Karpas-422 (cell line): Measurements from ENCODE around the gene RREB1. TPM values are rescaled to one million over a fixed set of nuclear protein-coding genes. Genes with fewer than 3 reads are reported as not detected.

Experiments
- DNase-seq: peaks from one replicate; pipeline ENCODE4 v3.0.0-alpha.2; 2015
- H2AFZ ChIP-seq: fragments of 200-600 bp; sonication (generic); 2 replicates; pipeline ENCODE4 v1.6.1; 2014; ENCODE audit warnings: antibody characterized with exemption, low read length, mixed read lengths
- H3K27ac ChIP-seq: fragments of 200-600 bp; sonication (generic); 2 replicates; pipeline ENCODE4 v1.5.1; 2014; ENCODE audit warnings: mild to moderate bottlenecking, low read length, moderate library complexity
- H3K27me3 ChIP-seq: fragments of 200-600 bp; sonication (generic); 2 replicates; pipeline ENCODE4 v1.6.1; 2014; ENCODE audit warnings: low read length, mixed read lengths
- H3K36me3 ChIP-seq: fragments of 200-600 bp; sonication (generic); 2 replicates; pipeline ENCODE4 v1.6.1; 2014; ENCODE audit warnings: low read length, mixed read lengths; ENCODE audit not compliant: insufficient read depth
- H3K4me1 ChIP-seq: fragments of 200-600 bp; sonication (generic); 2 replicates; pipeline ENCODE4 v1.6.1; 2014; ENCODE audit warnings: mild to moderate bottlenecking, low read length, mixed read lengths
- H3K4me2 ChIP-seq: fragments of 200-600 bp; sonication (generic); 2 replicates; pipeline ENCODE4 v1.6.1; 2014; ENCODE audit warnings: low read length, low read depth, mild to moderate bottlenecking; ENCODE audit not compliant: poor library complexity, severe bottlenecking
- H3K4me3 ChIP-seq: fragments of 200-600 bp; sonication (generic); 2 replicates; pipeline ENCODE4 v1.5.1; 2014; ENCODE audit warnings: mild to moderate bottlenecking, antibody characterized with exemption, low read length, mixed read lengths
- H3K79me2 ChIP-seq: fragments of 200-600 bp; sonication (generic); 2 replicates; pipeline ENCODE4 v1.6.1; 2014; ENCODE audit warnings: mild to moderate bottlenecking, low read length, mixed read lengths
- H3K9ac ChIP-seq: fragments of 200-600 bp; sonication (generic); 2 replicates; pipeline ENCODE4 v1.6.0; 2014; ENCODE audit warnings: low read length
- H3K9me2 ChIP-seq: fragments of 200-600 bp; sonication (generic), shearing (Covaris generic); replicated peaks from 2 replicates; pipeline ENCODE4 v1.6.0; 2014; ENCODE audit warnings: mild to moderate bottlenecking, low read length, moderate library complexity; ENCODE audit not compliant: insufficient read depth
- H3K9me3 ChIP-seq: fragments of 300-700, 200-600 bp; sonication (generic); 2 replicates; pipeline ENCODE4 v1.6.1; 2014; ENCODE audit warnings: low read length, mixed read lengths
- H4K20me1 ChIP-seq: fragments of 200-600 bp; sonication (generic); 2 replicates; pipeline ENCODE4 v1.6.1; 2014; ENCODE audit warnings: mild to moderate bottlenecking, antibody characterized with exemption, low read length, low read depth; ENCODE audit not compliant: insufficient read depth
- total RNA-seq: library from RNA; depleted of rRNA; stranded (reverse); fragments of >200 nt; shearing (Covaris generic); gene quantifications from 2 replicates; pipeline ENCODE4 v1.2.3, GENCODE V29; 2014; ENCODE audit warnings: low replicate concordance

The RREB1 gene
- total RNA-seq, 1 experiment from 2014 or later = 5.0 TPM

DNA sequence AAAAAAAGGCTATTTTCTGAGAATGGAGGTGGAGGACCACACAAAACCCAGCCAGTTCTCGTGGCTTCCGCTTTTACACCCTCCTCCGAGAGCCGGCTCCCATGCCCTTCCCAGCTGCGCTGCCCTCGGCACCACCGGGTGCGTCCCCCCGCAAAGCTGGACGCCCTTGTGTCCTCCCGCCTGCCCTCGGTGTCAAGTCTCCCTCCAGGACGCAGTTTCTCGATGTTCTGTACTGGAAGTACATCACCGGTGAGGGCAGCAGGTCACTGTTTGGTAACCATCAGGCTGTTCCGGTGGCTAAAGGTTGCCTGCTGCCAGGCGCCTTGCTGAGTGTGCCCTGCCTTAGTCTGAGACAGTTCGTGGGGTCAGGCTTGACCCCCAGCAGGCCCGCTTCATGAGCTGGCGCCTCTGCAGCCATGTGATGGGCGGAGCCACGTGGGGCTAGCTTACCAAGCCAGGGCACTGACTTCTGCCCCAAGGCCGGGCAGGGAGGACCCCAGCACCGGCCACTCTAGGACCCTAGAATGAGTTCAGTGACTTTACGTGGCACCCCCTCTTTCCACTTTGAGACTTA, 34.6 kb downstream of the RREB1 start:
- Histone ChIP-seq H3K27me3 (no peaks in the 10 kb centered on the region), H2AFZ (no peak overlapping the region), H3K27ac (no peak overlapping the region), H3K36me3 (no peaks in the 10 kb centered on the region), H3K9ac (no peak overlapping the region), H3K4me1 (peaks cover 30% of the 10 kb centered on the region), H3K9me3 (no peaks in the 10 kb centered on the region), H4K20me1 (peaks cover 59% of the 10 kb centered on the region), H3K4me3 (no peak overlapping the region), H3K4me2 (no peak overlapping the region), H3K79me2 (no peaks in the 10 kb centered on the region), H3K9me2 (no peaks in the 10 kb centered on the region)
- DNase-seq = no peak

DNA sequence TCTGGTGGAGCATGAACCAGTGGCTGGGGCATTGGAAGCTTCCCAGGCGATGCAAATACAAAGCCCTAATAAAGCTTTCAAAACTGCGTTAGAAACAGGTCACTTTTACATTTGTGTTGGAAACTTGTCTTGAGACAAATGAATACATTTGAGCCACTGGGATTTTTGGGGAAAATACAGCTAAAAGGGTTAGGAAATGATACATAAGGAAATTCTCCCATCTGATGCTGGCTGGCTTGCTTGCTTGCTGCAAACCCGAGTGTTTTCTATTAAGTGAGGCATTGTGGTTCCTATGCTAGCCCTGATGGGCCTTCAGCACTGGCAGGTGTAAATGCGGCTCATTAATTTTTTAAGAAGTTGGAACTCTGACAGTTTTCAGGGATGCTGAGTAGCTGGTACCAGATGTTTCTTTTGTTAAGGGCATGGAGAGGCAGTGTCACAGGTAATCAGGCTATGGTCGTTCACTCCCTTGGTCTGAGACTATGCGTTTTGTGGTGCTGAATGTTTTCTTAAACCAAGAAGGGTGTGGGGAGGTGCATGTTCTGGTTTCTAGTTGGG, 35.2 kb downstream of the RREB1 start:
- peaks cover 25% of the 10 kb centered on the region for H3K4me1 ChIP-seq
- H4K20me1 ChIP-seq = peaks cover 66% of the 10 kb centered on the region
- H3K4me3 ChIP-seq = no peak overlapping the region
- no peak overlapping the region for H3K27ac ChIP-seq
- H3K4me2 ChIP-seq = no peak overlapping the region
- H3K9me3 ChIP-seq = no peaks in the 10 kb centered on the region
- no peak overlapping the region for H3K9ac ChIP-seq
- H3K9me2 ChIP-seq = no peaks in the 10 kb centered on the region
- no peaks in the 10 kb centered on the region for H3K36me3 ChIP-seq
- no peaks in the 10 kb centered on the region for H3K27me3 ChIP-seq
- DNase-seq = no peak
- H3K79me2 ChIP-seq = no peaks in the 10 kb centered on the region
- H2AFZ ChIP-seq = no peak overlapping the region

DNA sequence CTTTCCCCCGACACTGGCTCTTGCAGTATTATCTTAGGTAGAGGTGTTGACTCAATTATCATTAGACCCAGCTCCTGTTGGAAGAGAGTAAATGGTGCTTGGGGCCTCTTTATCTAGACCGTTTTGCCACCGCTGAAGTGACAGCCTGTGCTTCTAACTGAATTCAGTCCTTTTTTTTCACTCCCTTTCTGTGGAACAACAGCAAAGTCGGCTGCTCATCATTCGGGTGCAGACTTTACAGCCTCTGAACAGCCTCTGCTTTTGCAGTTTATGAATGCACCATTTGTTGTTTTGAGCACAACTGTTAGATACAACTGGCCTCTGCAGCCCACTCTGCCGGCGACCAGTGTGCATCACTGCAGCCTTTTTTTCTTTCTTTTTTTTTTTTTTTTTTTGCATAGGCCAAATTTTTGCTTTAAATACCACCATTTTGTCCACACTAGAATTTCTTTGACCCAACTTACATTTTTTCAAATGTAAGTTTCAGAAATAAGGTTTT, 35.8 kb downstream of the RREB1 start:
- H3K4me1 ChIP-seq = peaks cover 25% of the 10 kb centered on the region
- H3K27ac ChIP-seq = no peak overlapping the region
- peaks cover 70% of the 10 kb centered on the region for H4K20me1 ChIP-seq

DNA sequence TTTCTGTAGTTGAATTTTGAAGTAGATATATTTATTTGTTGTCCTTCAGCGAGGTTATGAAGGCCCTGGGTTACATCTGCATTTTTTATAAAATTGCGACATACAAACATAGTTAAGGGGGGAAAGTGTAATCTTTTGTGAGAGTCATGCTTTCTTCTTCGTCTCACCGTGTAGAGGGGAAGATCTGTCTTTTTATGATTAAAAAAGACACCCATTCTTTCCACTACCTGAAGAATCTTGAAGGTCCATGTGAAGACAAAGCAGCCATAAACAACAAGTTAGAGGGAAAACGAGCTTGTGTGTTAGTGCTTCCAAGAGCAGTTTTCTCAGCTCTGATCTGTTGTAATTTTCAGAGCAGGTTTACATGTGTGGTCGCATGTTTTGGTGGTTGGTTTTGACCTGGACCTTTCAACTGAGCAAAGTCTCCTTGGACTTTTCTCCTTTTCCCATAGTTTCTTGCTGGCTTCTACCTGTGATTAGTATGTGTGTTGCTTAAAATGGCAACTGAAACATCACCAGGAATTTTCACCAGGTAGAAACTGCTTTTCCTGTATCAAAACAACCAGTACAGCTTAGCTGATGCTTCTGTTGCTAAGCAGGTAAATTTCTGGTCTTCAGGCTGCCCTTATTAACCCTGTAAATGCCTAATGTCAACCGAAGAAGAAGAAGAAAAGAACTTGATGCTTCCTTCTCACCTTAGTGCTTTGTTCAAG, 37.3 kb downstream of the RREB1 start:
- Histone ChIP-seq H2AFZ (no peak overlapping the region), H3K79me2 (no peaks in the 10 kb centered on the region), H3K36me3 (no peaks in the 10 kb centered on the region), H3K4me3 (no peak overlapping the region), H3K27ac (no peak overlapping the region), H3K4me2 (no peak overlapping the region), H3K9me2 (no peaks in the 10 kb centered on the region), H3K27me3 (no peaks in the 10 kb centered on the region), H3K4me1 (peaks cover 25% of the 10 kb centered on the region), H3K9ac (no peak overlapping the region), H4K20me1 (peaks cover 61% of the 10 kb centered on the region), H3K9me3 (no peaks in the 10 kb centered on the region)
- DNase-seq = no peak

More for the DNA sequence above, 35.8 kb downstream of the RREB1 start:
- Histone ChIP-seq H3K36me3 (no peaks in the 10 kb centered on the region), H3K9me3 (no peaks in the 10 kb centered on the region), H3K9ac (no peak overlapping the region), H3K4me2 (no peak overlapping the region), H3K79me2 (no peaks in the 10 kb centered on the region), H3K27me3 (no peaks in the 10 kb centered on the region), H2AFZ (no peak overlapping the region), H3K4me3 (no peak overlapping the region), H3K9me2 (no peaks in the 10 kb centered on the region)
- no peak for DNase-seq

DNA sequence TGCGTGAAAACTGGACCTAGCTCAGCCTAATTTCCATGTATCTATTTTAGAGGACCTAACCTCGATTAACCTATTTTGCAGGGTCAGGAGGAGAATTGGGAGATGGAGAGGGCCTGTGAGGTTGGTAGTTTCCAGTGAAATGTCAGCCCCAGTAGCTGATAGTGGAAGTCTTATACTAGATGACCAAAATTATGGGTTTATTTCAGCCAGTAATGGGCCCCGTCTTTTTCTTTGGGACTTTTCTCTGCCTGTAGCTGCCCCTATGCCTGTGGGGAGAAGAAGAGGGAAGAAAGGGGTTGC, 37.8 kb downstream of the RREB1 start:
- H3K4me1 ChIP-seq = peaks cover 20% of the 10 kb centered on the region
- H3K9me3 ChIP-seq = no peaks in the 10 kb centered on the region
- H3K4me3 ChIP-seq = no peak overlapping the region
- no peaks in the 10 kb centered on the region for H3K36me3 ChIP-seq
- H3K79me2 ChIP-seq = no peaks in the 10 kb centered on the region
- peaks cover 58% of the 10 kb centered on the region for H4K20me1 ChIP-seq
- H3K27me3 ChIP-seq = no peaks in the 10 kb centered on the region
- DNase-seq = no peak
- no peak overlapping the region for H3K27ac ChIP-seq
- H3K9ac ChIP-seq = no peak overlapping the region
- no peak overlapping the region for H2AFZ ChIP-seq
- no peak overlapping the region for H3K4me2 ChIP-seq
- H3K9me2 ChIP-seq = no peaks in the 10 kb centered on the region

DNA sequence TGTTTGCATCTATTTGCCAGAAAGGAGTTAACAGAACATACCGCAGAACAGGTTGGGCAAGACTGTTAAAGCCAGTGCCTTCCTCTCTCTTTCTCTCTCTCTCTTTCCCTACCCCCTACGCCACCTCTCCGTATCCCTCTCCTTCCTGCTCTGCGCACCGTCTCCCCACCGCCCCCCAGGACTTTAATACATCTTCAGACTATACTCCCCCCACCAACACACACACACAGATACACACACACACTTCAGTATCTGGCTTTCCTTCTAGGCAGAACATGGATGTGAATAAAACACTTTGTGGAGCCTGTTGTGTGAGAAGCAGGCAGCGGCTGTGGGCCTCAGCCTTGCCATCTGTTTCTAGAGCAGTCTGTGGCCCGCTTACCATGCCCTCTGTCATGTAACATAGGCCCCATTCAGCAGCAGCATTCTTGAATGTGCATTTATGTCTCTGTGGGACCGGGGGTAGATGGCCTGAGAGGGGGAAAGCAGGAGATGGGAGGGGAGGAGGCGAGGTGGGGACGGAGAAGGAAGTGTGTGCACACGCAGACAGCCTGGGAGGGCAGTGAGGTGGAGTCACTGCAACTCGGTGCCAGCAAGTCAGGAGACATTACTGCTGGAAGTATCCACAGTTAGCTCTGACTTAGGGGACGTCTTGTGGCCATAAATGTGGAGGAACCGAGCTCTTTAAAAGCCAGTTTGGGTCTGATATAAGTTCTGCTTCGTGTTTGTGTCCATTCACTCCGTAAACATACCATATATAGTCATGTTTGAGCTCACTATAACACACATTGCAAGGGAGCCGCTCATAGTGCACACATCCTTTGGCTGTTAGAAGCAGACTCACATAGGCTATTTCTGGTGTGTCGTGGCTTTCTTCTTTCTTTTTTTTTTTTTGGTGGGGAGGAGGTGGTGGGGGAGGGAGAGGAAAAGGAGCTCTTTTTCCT, 38.4 kb downstream of the RREB1 start:
- Histone ChIP-seq H3K27me3 (no peaks in the 10 kb centered on the region), H3K4me1 (peaks cover 18% of the 10 kb centered on the region), H4K20me1 (peaks cover 59% of the 10 kb centered on the region), H3K36me3 (no peaks in the 10 kb centered on the region), H3K4me2 (no peak overlapping the region), H3K4me3 (no peak overlapping the region), H3K79me2 (no peaks in the 10 kb centered on the region), H3K27ac (no peak overlapping the region), H3K9ac (no peak overlapping the region), H3K9me2 (no peaks in the 10 kb centered on the region), H3K9me3 (no peaks in the 10 kb centered on the region), H2AFZ (no peak overlapping the region)
- no peak for DNase-seq

DNA sequence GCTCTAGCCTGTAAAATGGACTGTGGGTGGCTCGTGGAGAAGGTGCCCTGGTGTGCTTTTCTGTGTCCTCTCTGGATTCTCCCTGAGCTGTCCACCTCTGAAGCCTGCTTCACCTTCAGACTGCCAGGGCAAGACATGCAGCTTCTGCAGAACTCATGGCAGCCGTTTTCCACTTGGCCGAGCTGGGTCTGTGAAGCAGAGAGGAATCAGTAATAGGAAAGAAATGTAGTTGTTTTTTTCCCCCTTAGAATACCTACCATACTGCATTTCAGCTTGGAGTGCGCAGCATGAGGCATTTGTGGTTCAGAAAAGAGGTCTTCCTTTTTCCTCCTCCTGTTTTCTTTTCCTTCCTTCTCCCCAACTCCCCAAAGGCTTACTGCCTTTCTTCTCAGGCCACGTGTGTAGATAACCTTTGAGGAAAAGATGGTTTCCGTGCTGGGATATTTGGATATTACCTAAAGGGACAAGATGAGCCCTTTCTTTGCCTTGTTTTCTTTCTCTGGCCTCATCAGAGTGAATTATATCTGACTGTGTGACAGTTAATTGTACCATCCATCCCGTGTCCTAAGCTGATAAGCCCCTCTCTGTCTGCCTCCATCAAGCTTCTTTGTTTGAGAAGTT, 39.4 kb downstream of the RREB1 start:
- no peak for DNase-seq
- H3K9me3 ChIP-seq = no peaks in the 10 kb centered on the region
- no peaks in the 10 kb centered on the region for H3K27me3 ChIP-seq
- H3K4me2 ChIP-seq = no peak overlapping the region
- H3K4me1 ChIP-seq = peaks cover 12% of the 10 kb centered on the region
- no peak overlapping the region for H3K9ac ChIP-seq
- no peak overlapping the region for H3K4me3 ChIP-seq
- peaks cover 65% of the 10 kb centered on the region for H4K20me1 ChIP-seq
- H3K27ac ChIP-seq = no peak overlapping the region
- H2AFZ ChIP-seq = no peak overlapping the region
- no peaks in the 10 kb centered on the region for H3K79me2 ChIP-seq
- no peaks in the 10 kb centered on the region for H3K36me3 ChIP-seq
- no peaks in the 10 kb centered on the region for H3K9me2 ChIP-seq
